ENCODE measurements around the gene ODF4.

DNA sequence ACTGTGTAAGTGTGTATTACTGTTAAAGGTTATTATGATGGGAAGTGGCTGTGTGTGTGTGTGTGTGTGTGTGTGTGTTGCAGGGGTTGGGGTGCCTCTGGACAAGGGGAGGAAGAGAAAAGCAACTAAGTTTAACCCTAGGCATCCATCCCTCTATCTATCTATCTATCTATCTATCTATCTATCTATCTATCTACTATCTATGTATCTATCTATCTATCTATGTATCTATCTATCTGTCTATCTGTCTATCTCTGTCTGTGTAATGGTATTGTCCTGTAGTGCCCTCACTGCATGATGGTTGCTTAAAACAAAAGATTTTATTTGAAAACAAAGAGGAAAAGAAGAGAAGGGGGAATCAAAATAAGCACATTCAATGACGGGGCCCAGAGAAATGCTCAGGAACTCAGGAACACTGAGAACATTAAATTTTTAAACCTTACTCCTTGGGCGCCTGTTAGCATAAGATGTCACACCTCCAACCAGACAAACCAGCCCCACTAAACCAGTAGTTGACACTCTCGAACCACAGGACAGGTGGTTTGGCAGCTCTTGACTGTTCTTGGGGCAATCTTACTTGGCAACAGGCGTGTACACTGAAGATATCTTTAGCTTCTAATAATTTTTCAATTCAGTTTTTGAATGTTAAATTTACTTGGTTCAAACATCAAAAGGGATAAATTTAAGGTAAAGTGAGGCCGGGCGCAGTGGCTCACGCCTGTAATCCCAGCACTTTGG is 48.4 kb downstream of the ODF4 start:
- TF ChIP-seq, protein P1, sequence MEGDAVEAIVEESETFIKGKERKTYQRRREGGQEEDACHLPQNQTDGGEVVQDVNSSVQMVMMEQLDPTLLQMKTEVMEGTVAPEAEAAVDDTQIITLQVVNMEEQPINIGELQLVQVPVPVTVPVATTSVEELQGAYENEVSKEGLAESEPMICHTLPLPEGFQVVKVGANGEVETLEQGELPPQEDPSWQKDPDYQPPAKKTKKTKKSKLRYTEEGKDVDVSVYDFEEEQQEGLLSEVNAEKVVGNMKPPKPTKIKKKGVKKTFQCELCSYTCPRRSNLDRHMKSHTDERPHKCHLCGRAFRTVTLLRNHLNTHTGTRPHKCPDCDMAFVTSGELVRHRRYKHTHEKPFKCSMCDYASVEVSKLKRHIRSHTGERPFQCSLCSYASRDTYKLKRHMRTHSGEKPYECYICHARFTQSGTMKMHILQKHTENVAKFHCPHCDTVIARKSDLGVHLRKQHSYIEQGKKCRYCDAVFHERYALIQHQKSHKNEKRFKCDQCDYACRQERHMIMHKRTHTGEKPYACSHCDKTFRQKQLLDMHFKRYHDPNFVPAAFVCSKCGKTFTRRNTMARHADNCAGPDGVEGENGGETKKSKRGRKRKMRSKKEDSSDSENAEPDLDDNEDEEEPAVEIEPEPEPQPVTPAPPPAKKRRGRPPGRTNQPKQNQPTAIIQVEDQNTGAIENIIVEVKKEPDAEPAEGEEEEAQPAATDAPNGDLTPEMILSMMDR (IDR thresholded peaks at IDR 0.05) = no peak
- TF ChIP-seq EZH2 (IDR thresholded peaks at IDR 0.05) (no peak), EZH2phosphoT487 (IDR thresholded peaks at IDR 0.05) (no peak)

All from neural progenitor cell (in vitro differentiated cells).